ENCODE results near the gene EPO.

- TF ChIP-seq CTCF (IDR thresholded peaks at IDR 0.05), result no peak
- TF ChIP-seq POLR2A (IDR thresholded peaks at IDR 0.05), result no peak
Measured at GRCh38 chr7:100723732-100724275, 3.5 kb downstream of the EPO start.

Data from body of pancreas (tissue), 4 donors.